ENCODE results near the gene MRGPRD. TPM values are rescaled to one million over a fixed set of nuclear protein-coding genes. Genes with fewer than 3 reads are reported as not detected.

Gene MRGPRD
- total RNA-seq, 1 experiment from 2014 or later: not detected

- Histone ChIP-seq H4K20me1 (ENCODE audit: insufficient read depth) (no peaks in the 10 kb centered on the region), H3K36me3 (ENCODE audit: control insufficient read depth in 1 of 2, insufficient read depth in 2 of 2, low read length in 2 of 2) (peaks cover 11 to 16% of the 10 kb centered on the region in 2 experiments; a peak in 2 of 4 replicates), H3K9me3 (ENCODE audit: control insufficient read depth in 1 of 2, insufficient read depth in 1 of 2, low read depth in 1 of 2, low read length in 2 of 2) (no peaks in the 10 kb centered on the region), H3K9ac (ENCODE audit: low read length) (no peak overlapping the region), H3K4me1 (ENCODE audit: control insufficient read depth in 1 of 2, insufficient read depth in 2 of 2, low read length in 2 of 2) (no peaks in the 10 kb centered on the region), H3K79me2 (ENCODE audit: insufficient read depth, low read length) (no peaks in the 10 kb centered on the region), H3K4me3 (replicated peaks in 1 of 2; ENCODE audit: low read depth in 1 of 2, low read length in 2 of 2) (no peak overlapping the region), H3K9me2 (ENCODE audit: insufficient read depth) (no peaks in the 10 kb centered on the region), H3K4me2 (ENCODE audit: low read length) (no peak overlapping the region), H2AFZ (ENCODE audit: low read depth, low read length, poor library complexity, severe bottlenecking) (no peak overlapping the region), H3K27ac (ENCODE audit: low read depth, low read length) (no peak overlapping the region), H3K27me3 (ENCODE audit: insufficient read depth, low read length) (no peaks in the 10 kb centered on the region)
- ChIA-PET RAD21 (ENCODE audit: low non-redundant PET in 1 of 2, low total read pairs in 2 of 2, uncharacterized antibody in 2 of 2, unreplicated experiment in 2 of 2) (no interaction called here), POLR2A (no interaction called here), CTCF (no interaction called here)
- TF ChIP-seq POLR2AphosphoS5 (IDR thresholded peaks at IDR 0.05; ENCODE audit: low read depth, low read length): no peak
- no peak for TF ChIP-seq JUND (IDR thresholded peaks at IDR 0.05)
- no TSS peak for BruUV-seq (replicated peaks)
- intact Hi-C loops (cut with micrococcal nuclease): no loop called here
- no peak; the same call in 1 of the 2 replicates for ATAC-seq
- no peak for DNase-seq (ENCODE audit: low read depth, low spot score)
Measured at GRCh38 chr11:68939583-68940555, 40.9 kb downstream of the MRGPRD start.

GRCh38 chr11:68938816-68939582 is 41.8 kb downstream of the MRGPRD start:
- RAD21 ChIA-PET (ENCODE audit: low non-redundant PET in 1 of 2, low total read pairs in 2 of 2, uncharacterized antibody in 2 of 2, unreplicated experiment in 2 of 2): no interaction called here
- POLR2A ChIA-PET: no interaction called here
- Histone ChIP-seq H3K4me1 (ENCODE audit: control insufficient read depth in 1 of 2, insufficient read depth in 2 of 2, low read length in 2 of 2) (no peaks in the 10 kb centered on the region), H3K79me2 (ENCODE audit: insufficient read depth, low read length) (no peaks in the 10 kb centered on the region), H2AFZ (ENCODE audit: low read depth, low read length, poor library complexity, severe bottlenecking) (no peak overlapping the region), H3K27me3 (ENCODE audit: insufficient read depth, low read length) (no peaks in the 10 kb centered on the region), H3K27ac (ENCODE audit: low read depth, low read length) (no peak overlapping the region), H4K20me1 (ENCODE audit: insufficient read depth) (no peaks in the 10 kb centered on the region), H3K4me3 (replicated peaks in 1 of 2; ENCODE audit: low read depth in 1 of 2, low read length in 2 of 2) (no peak overlapping the region), H3K4me2 (ENCODE audit: low read length) (no peak overlapping the region), H3K9ac (ENCODE audit: low read length) (no peak overlapping the region), H3K9me3 (ENCODE audit: control insufficient read depth in 1 of 2, insufficient read depth in 1 of 2, low read depth in 1 of 2, low read length in 2 of 2) (no peaks in the 10 kb centered on the region), H3K36me3 (ENCODE audit: control insufficient read depth in 1 of 2, insufficient read depth in 2 of 2, low read length in 2 of 2) (peaks cover 11 to 16% of the 10 kb centered on the region in 2 experiments; a peak in 2 of 4 replicates), H3K9me2 (ENCODE audit: insufficient read depth) (no peaks in the 10 kb centered on the region)
- CTCF ChIA-PET: no interaction called here
- DNase-seq (ENCODE audit: low read depth, low spot score) (no peak), ATAC-seq (no peak)
- BruUV-seq (replicated peaks): no TSS peak
- intact Hi-C loops (cut with micrococcal nuclease): no loop called here
- no peak for TF ChIP-seq CTCF (IDR thresholded peaks at IDR 0.05 in 2 of 3, conservative IDR thresholded peaks at IDR 0.05 in 1 of 3; ENCODE audit: borderline replicate concordance in 1 of 3, insufficient read depth in 1 of 3, low read depth in 2 of 3, low read length in 2 of 3)
- TF ChIP-seq FOSL1 (IDR thresholded peaks at IDR 0.05; ENCODE audit: low read depth): no peak
- no peak for TF ChIP-seq ZFX (IDR thresholded peaks at IDR 0.05)
- TF ChIP-seq CEBPB (IDR thresholded peaks at IDR 0.05; ENCODE audit: low read depth): no peak
- TF ChIP-seq EZH2 (IDR thresholded peaks at IDR 0.05): no peak
- TF ChIP-seq POLR2A (IDR thresholded peaks at IDR 0.05; ENCODE audit: borderline replicate concordance, extremely low read depth, insufficient read depth, insufficient read length): no peak
- TF ChIP-seq SRF (IDR thresholded peaks at IDR 0.05; ENCODE audit: low read depth): no peak
- TF ChIP-seq REST (IDR thresholded peaks at IDR 0.05; ENCODE audit: low read depth): no peak
- TF ChIP-seq YY1 (IDR thresholded peaks at IDR 0.05; ENCODE audit: extremely low read depth, insufficient replicate concordance, low read depth, low read length): no peak
- TF ChIP-seq EGR1 (IDR thresholded peaks at IDR 0.05; ENCODE audit: low read depth): no peak
- no peak for TF ChIP-seq TCF7L2 (IDR thresholded peaks at IDR 0.05; ENCODE audit: borderline replicate concordance, extremely low read depth, insufficient read depth, insufficient read length)

Measured in HCT116 (cell line).